WTC11 (cell line): ENCODE measurements around the gene FXYD6. TPM values are rescaled to one million over a fixed set of nuclear protein-coding genes. Genes with fewer than 3 reads are reported as not detected.

Experiments used
- ELF4 ChIP-seq: sonication (generic); formaldehyde crosslinking; IDR thresholded peaks from 2 replicates; pipeline ENCODE4 v1.8.1; 2022; ENCODE audit warnings: low read depth, mild to moderate bottlenecking, moderate library complexity, missing genetic modification reagents
- EMX1 ChIP-seq: fragments of 250-450 bp; sonication (Bioruptor Pico); IDR thresholded peaks from 2 replicates; pipeline ENCODE4 v1.8.0; 2021; ENCODE audit warnings: mild to moderate bottlenecking
- ETV6 ChIP-seq: sonication (generic); formaldehyde crosslinking; IDR thresholded peaks from 2 replicates; pipeline ENCODE4 v1.8.1; 2022; ENCODE audit warnings: mild to moderate bottlenecking, missing genetic modification reagents
- FOXK1 ChIP-seq: sonication (generic); formaldehyde crosslinking; IDR thresholded peaks from 2 replicates; pipeline ENCODE4 v1.8.0; 2022; ENCODE audit warnings: mild to moderate bottlenecking, moderate library complexity, missing genetic modification reagents
- IRF2 ChIP-seq: sonication (generic); formaldehyde crosslinking; IDR thresholded peaks from 2 replicates; pipeline ENCODE4 v1.8.0; 2022; ENCODE audit warnings: low read depth, missing genetic modification reagents, borderline replicate concordance
- NR2C2 ChIP-seq: sonication (generic); formaldehyde crosslinking; IDR thresholded peaks from 2 replicates; pipeline ENCODE4 v1.8.0; 2022; ENCODE audit warnings: mild to moderate bottlenecking, missing genetic modification reagents
- RELA ChIP-seq: sonication (generic); formaldehyde crosslinking; IDR thresholded peaks from 2 replicates; pipeline ENCODE4 v1.8.1; 2022; ENCODE audit warnings: missing genetic modification reagents, mild to moderate bottlenecking, borderline replicate concordance
- TEAD4 ChIP-seq: sonication (generic); formaldehyde crosslinking; IDR thresholded peaks from 2 replicates; pipeline ENCODE4 v1.8.0; 2022; ENCODE audit warnings: mild to moderate bottlenecking, missing genetic modification reagents
- ZNF138 ChIP-seq: sonication (generic); formaldehyde crosslinking; conservative IDR thresholded peaks from 2 replicates; pipeline ENCODE4 v1.8.1; 2022; ENCODE audit warnings: mild to moderate bottlenecking, moderate library complexity, missing genetic modification reagents
- ZNF423 ChIP-seq: fragments of 250-450 bp; sonication (Bioruptor Pico); IDR thresholded peaks from 2 replicates; pipeline ENCODE4 v2.1.2; 2022; ENCODE audit warnings: mild to moderate bottlenecking, moderate library complexity
- total RNA-seq: library from RNA; stranded (reverse); gene quantifications from 3 replicates; pipeline ENCODE4 v1.2.3, GENCODE V29; 2021
- TF ChIP-seq, protein P1 (sequence below): sonication (generic); formaldehyde crosslinking; IDR thresholded peaks from 2 replicates; pipeline ENCODE4 v1.8.1; 2023; ENCODE audit warnings: mild to moderate bottlenecking, missing genetic modification reagents, moderate library complexity
- TF ChIP-seq, protein P2 (sequence below): sonication (generic); formaldehyde crosslinking; IDR thresholded peaks from 2 replicates; pipeline ENCODE4 v1.8.1; 2023; ENCODE audit warnings: mild to moderate bottlenecking, missing genetic modification reagents
- TF ChIP-seq, protein P3 (sequence below): fragments of 250-450 bp; sonication (Bioruptor Pico); IDR thresholded peaks from 2 replicates; pipeline ENCODE4 v1.9.0; 2021; ENCODE audit warnings: mild to moderate bottlenecking
- TF ChIP-seq, protein P4 (sequence below): sonication (generic); formaldehyde crosslinking; IDR thresholded peaks from 2 replicates; pipeline ENCODE4 v1.8.1; 2022; ENCODE audit warnings: low read depth, missing genetic modification reagents, borderline replicate concordance
- TF ChIP-seq, protein P5 (sequence below): sonication (generic); formaldehyde crosslinking; IDR thresholded peaks from 2 replicates; pipeline ENCODE4 v1.8.1; 2022; ENCODE audit warnings: mild to moderate bottlenecking, moderate library complexity, missing genetic modification reagents
- TF ChIP-seq, protein P6 (sequence below): sonication (generic); formaldehyde crosslinking; IDR thresholded peaks from 2 replicates; pipeline ENCODE4 v1.8.0; 2023; ENCODE audit warnings: mild to moderate bottlenecking, missing genetic modification reagents
- TF ChIP-seq, protein P7 (sequence below): sonication (generic); formaldehyde crosslinking; IDR thresholded peaks from 2 replicates; pipeline ENCODE4 v1.8.1; 2023; ENCODE audit warnings: mild to moderate bottlenecking, moderate library complexity, missing genetic modification reagents
- TF ChIP-seq, protein P8 (sequence below): fragments of 250-450 bp; sonication (Bioruptor Pico); IDR thresholded peaks from 2 replicates; pipeline ENCODE4 v1.9.0; 2021; ENCODE audit warnings: mild to moderate bottlenecking
- TF ChIP-seq, protein P9 (sequence below): fragments of 250-450 bp; sonication (Bioruptor Pico); conservative IDR thresholded peaks from 2 replicates; pipeline ENCODE4 v1.9.0; 2021; ENCODE audit warnings: mild to moderate bottlenecking
- TF ChIP-seq, protein P10 (sequence below): sonication (generic); formaldehyde crosslinking; IDR thresholded peaks from 2 replicates; pipeline ENCODE4 v1.8.0; 2022; ENCODE audit warnings: missing genetic modification reagents

Gene FXYD6
- total RNA-seq, 1 experiment from 2014 or later = 26.2 TPM

DNA sequence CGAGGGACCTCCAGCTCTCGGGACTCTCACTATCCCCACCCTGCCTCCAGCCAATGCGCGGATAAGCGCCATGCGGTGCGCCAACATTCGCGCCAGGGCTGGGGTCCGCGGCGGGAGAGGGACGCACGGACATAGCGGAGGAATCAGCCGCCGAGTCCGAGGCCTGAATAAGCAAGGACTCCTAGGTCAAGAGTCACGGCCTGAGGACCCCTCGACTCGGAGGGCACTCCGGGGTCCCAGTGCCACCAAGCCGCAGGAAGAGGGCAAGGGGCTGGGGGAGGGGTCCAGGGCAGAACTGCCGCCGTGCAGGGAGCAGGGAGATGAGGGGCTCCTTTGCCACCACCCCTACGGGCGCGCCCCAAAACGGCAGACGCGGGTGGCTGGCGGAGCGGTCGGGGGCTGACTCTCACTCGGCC is 80.0 kb downstream of the FXYD6 start (continued):
- TF ChIP-seq, protein P1, sequence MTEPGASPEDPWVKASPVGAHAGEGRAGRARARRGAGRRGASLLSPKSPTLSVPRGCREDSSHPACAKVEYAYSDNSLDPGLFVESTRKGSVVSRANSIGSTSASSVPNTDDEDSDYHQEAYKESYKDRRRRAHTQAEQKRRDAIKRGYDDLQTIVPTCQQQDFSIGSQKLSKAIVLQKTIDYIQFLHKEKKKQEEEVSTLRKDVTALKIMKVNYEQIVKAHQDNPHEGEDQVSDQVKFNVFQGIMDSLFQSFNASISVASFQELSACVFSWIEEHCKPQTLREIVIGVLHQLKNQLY = no peak
- TF ChIP-seq NR2C2 = no peak
- TF ChIP-seq ZNF423 = no peak
- peak; percentile 6; the same call in 1 of the 2 replicates for TF ChIP-seq FOXK1 (CRISPR knock-in tag)
- TF ChIP-seq, protein P2, sequence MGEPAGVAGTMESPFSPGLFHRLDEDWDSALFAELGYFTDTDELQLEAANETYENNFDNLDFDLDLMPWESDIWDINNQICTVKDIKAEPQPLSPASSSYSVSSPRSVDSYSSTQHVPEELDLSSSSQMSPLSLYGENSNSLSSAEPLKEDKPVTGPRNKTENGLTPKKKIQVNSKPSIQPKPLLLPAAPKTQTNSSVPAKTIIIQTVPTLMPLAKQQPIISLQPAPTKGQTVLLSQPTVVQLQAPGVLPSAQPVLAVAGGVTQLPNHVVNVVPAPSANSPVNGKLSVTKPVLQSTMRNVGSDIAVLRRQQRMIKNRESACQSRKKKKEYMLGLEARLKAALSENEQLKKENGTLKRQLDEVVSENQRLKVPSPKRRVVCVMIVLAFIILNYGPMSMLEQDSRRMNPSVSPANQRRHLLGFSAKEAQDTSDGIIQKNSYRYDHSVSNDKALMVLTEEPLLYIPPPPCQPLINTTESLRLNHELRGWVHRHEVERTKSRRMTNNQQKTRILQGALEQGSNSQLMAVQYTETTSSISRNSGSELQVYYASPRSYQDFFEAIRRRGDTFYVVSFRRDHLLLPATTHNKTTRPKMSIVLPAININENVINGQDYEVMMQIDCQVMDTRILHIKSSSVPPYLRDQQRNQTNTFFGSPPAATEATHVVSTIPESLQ (CRISPR knock-in tag) = no peak
- no peak for TF ChIP-seq TEAD4 (CRISPR knock-in tag)
- TF ChIP-seq, protein P3, sequence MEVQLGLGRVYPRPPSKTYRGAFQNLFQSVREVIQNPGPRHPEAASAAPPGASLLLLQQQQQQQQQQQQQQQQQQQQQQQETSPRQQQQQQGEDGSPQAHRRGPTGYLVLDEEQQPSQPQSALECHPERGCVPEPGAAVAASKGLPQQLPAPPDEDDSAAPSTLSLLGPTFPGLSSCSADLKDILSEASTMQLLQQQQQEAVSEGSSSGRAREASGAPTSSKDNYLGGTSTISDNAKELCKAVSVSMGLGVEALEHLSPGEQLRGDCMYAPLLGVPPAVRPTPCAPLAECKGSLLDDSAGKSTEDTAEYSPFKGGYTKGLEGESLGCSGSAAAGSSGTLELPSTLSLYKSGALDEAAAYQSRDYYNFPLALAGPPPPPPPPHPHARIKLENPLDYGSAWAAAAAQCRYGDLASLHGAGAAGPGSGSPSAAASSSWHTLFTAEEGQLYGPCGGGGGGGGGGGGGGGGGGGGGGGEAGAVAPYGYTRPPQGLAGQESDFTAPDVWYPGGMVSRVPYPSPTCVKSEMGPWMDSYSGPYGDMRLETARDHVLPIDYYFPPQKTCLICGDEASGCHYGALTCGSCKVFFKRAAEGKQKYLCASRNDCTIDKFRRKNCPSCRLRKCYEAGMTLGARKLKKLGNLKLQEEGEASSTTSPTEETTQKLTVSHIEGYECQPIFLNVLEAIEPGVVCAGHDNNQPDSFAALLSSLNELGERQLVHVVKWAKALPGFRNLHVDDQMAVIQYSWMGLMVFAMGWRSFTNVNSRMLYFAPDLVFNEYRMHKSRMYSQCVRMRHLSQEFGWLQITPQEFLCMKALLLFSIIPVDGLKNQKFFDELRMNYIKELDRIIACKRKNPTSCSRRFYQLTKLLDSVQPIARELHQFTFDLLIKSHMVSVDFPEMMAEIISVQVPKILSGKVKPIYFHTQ (CRISPR knock-in tag) = no peak
- TF ChIP-seq ETV6 (CRISPR knock-in tag) = 0 out of 2 replicates have a peak, but pooled peaks have one; percentile 16
- TF ChIP-seq, protein P4, sequence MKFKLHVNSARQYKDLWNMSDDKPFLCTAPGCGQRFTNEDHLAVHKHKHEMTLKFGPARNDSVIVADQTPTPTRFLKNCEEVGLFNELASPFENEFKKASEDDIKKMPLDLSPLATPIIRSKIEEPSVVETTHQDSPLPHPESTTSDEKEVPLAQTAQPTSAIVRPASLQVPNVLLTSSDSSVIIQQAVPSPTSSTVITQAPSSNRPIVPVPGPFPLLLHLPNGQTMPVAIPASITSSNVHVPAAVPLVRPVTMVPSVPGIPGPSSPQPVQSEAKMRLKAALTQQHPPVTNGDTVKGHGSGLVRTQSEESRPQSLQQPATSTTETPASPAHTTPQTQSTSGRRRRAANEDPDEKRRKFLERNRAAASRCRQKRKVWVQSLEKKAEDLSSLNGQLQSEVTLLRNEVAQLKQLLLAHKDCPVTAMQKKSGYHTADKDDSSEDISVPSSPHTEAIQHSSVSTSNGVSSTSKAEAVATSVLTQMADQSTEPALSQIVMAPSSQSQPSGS = no peak
- no peak for TF ChIP-seq IRF2
- TF ChIP-seq, protein P5, sequence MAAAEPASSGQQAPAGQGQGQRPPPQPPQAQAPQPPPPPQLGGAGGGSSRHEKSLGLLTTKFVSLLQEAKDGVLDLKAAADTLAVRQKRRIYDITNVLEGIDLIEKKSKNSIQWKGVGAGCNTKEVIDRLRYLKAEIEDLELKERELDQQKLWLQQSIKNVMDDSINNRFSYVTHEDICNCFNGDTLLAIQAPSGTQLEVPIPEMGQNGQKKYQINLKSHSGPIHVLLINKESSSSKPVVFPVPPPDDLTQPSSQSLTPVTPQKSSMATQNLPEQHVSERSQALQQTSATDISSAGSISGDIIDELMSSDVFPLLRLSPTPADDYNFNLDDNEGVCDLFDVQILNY (CRISPR knock-in tag) = 0 out of 2 replicates have a peak, but pooled peaks have one; percentile 24
- no peak for TF ChIP-seq EMX1 (CRISPR knock-in tag)
- TF ChIP-seq, protein P6, sequence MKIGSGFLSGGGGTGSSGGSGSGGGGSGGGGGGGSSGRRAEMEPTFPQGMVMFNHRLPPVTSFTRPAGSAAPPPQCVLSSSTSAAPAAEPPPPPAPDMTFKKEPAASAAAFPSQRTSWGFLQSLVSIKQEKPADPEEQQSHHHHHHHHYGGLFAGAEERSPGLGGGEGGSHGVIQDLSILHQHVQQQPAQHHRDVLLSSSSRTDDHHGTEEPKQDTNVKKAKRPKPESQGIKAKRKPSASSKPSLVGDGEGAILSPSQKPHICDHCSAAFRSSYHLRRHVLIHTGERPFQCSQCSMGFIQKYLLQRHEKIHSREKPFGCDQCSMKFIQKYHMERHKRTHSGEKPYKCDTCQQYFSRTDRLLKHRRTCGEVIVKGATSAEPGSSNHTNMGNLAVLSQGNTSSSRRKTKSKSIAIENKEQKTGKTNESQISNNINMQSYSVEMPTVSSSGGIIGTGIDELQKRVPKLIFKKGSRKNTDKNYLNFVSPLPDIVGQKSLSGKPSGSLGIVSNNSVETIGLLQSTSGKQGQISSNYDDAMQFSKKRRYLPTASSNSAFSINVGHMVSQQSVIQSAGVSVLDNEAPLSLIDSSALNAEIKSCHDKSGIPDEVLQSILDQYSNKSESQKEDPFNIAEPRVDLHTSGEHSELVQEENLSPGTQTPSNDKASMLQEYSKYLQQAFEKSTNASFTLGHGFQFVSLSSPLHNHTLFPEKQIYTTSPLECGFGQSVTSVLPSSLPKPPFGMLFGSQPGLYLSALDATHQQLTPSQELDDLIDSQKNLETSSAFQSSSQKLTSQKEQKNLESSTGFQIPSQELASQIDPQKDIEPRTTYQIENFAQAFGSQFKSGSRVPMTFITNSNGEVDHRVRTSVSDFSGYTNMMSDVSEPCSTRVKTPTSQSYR (CRISPR knock-in tag) = no peak
- TF ChIP-seq, protein P7, sequence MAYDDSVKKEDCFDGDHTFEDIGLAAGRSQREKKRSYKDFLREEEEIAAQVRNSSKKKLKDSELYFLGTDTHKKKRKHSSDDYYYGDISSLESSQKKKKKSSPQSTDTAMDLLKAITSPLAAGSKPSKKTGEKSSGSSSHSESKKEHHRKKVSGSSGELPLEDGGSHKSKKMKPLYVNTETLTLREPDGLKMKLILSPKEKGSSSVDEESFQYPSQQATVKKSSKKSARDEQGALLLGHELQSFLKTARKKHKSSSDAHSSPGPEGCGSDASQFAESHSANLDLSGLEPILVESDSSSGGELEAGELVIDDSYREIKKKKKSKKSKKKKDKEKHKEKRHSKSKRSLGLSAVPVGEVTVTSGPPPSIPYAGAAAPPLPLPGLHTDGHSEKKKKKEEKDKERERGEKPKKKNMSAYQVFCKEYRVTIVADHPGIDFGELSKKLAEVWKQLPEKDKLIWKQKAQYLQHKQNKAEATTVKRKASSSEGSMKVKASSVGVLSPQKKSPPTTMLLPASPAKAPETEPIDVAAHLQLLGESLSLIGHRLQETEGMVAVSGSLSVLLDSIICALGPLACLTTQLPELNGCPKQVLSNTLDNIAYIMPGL = peak; percentile 34; the same call in 1 of the 2 replicates
- no peak for TF ChIP-seq ELF4 (CRISPR knock-in tag)
- TF ChIP-seq, protein P8, sequence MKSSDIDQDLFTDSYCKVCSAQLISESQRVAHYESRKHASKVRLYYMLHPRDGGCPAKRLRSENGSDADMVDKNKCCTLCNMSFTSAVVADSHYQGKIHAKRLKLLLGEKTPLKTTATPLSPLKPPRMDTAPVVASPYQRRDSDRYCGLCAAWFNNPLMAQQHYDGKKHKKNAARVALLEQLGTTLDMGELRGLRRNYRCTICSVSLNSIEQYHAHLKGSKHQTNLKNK (CRISPR knock-in tag) = no peak
- no peak for TF ChIP-seq ZNF138 (CRISPR knock-in tag)
- TF ChIP-seq, protein P9, sequence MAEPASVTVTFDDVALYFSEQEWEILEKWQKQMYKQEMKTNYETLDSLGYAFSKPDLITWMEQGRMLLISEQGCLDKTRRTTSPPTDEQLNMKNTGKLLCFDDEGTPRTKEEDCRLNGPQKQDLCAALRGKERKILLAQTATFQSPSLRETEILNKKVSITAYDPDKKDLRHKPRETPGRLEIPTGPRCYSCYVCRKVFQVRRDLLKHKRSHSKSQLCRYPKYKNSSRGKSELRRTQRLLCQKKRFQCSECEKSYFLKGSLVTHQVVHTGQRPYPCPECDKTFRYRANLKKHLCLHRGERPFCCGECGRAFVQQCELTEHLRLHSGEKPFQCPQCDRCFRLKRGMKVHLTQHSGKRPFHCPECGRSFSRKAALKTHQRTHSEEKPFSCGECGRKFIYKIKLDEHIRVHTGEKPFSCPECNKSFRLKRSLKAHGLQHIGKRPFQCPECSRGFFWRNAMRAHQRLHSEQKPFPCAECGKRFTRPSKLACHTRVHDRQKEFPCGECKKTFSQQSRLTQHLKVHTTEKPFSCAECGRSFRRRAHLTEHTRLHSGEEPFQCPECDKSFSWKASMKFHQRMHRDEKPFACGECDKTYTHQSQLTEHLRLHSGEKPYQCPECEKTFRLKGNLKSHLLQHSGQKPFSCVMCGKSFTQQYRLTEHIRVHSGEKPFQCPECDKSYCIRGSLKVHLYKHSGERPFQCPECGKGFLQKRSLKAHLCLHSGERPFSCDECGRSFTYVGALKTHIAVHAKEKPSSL (CRISPR knock-in tag) = no peak
- TF ChIP-seq RELA (CRISPR knock-in tag) = no peak
- TF ChIP-seq, protein P10, sequence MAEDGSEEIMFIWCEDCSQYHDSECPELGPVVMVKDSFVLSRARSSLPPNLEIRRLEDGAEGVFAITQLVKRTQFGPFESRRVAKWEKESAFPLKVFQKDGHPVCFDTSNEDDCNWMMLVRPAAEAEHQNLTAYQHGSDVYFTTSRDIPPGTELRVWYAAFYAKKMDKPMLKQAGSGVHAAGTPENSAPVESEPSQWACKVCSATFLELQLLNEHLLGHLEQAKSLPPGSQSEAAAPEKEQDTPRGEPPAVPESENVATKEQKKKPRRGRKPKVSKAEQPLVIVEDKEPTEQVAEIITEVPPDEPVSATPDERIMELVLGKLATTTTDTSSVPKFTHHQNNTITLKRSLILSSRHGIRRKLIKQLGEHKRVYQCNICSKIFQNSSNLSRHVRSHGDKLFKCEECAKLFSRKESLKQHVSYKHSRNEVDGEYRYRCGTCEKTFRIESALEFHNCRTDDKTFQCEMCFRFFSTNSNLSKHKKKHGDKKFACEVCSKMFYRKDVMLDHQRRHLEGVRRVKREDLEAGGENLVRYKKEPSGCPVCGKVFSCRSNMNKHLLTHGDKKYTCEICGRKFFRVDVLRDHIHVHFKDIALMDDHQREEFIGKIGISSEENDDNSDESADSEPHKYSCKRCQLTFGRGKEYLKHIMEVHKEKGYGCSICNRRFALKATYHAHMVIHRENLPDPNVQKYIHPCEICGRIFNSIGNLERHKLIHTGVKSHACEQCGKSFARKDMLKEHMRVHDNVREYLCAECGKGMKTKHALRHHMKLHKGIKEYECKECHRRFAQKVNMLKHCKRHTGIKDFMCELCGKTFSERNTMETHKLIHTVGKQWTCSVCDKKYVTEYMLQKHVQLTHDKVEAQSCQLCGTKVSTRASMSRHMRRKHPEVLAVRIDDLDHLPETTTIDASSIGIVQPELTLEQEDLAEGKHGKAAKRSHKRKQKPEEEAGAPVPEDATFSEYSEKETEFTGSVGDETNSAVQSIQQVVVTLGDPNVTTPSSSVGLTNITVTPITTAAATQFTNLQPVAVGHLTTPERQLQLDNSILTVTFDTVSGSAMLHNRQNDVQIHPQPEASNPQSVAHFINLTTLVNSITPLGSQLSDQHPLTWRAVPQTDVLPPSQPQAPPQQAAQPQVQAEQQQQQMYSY (CRISPR knock-in tag) = no peak
